Fibroblast of the aortic adventitia (primary cell): ENCODE data around the gene MTA1. TPM values are rescaled to one million over a fixed set of nuclear protein-coding genes. Genes with fewer than 3 reads are reported as not detected.

ENCODE experiments used
- DNase-seq: peaks from one replicate; pipeline ENCODE4 v3.0.0-alpha.2; 2010; ENCODE audit warnings: low read depth
- H3K4me3 ChIP-seq: 2 replicates; pipeline ENCODE4 v1.5.1; 2011; ENCODE audit warnings: low read depth, mild to moderate bottlenecking, control low read depth, low read length, moderate library complexity
- total RNA-seq: library from RNA; depleted of rRNA; stranded (reverse); fragments of >200 nt; gene quantifications from 2 replicates; pipeline ENCODE4 v1.2.3, GENCODE V29; 2012; ENCODE audit warnings: low replicate concordance
- TF ChIP-seq, protein P1 (sequence below): IDR thresholded peaks from 2 replicates; pipeline ENCODE4 v1.5.1; 2011; ENCODE audit warnings: mild to moderate bottlenecking, low read length, control low read depth, inconsistent platforms; ENCODE audit not compliant: insufficient read depth

Gene MTA1
- total RNA-seq, 1 donor, result 44.4 TPM

DNA sequence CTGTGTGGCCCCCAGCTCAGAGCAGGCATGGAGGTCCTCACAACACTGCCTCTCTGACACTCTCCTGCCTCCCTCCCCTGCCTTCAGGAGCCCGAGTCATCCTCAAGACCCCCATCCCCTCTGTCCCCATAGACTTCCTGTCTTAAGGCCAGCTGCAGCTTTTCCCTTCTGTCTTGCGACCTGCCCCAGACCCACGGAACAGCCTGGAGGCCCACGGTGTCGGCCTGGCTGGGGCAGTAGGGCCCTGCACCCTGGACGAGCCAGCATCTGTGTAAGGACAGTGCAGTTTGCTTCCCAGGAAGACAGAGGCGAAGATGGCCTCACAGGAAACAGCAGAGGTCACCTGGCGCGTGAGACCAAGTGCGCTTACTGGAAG, 81.1 kb downstream of the MTA1 start:
- no peak for DNase-seq
- TF ChIP-seq, protein P1, sequence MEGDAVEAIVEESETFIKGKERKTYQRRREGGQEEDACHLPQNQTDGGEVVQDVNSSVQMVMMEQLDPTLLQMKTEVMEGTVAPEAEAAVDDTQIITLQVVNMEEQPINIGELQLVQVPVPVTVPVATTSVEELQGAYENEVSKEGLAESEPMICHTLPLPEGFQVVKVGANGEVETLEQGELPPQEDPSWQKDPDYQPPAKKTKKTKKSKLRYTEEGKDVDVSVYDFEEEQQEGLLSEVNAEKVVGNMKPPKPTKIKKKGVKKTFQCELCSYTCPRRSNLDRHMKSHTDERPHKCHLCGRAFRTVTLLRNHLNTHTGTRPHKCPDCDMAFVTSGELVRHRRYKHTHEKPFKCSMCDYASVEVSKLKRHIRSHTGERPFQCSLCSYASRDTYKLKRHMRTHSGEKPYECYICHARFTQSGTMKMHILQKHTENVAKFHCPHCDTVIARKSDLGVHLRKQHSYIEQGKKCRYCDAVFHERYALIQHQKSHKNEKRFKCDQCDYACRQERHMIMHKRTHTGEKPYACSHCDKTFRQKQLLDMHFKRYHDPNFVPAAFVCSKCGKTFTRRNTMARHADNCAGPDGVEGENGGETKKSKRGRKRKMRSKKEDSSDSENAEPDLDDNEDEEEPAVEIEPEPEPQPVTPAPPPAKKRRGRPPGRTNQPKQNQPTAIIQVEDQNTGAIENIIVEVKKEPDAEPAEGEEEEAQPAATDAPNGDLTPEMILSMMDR, result no peak
- H3K4me3 ChIP-seq, result no peak overlapping the region

DNA sequence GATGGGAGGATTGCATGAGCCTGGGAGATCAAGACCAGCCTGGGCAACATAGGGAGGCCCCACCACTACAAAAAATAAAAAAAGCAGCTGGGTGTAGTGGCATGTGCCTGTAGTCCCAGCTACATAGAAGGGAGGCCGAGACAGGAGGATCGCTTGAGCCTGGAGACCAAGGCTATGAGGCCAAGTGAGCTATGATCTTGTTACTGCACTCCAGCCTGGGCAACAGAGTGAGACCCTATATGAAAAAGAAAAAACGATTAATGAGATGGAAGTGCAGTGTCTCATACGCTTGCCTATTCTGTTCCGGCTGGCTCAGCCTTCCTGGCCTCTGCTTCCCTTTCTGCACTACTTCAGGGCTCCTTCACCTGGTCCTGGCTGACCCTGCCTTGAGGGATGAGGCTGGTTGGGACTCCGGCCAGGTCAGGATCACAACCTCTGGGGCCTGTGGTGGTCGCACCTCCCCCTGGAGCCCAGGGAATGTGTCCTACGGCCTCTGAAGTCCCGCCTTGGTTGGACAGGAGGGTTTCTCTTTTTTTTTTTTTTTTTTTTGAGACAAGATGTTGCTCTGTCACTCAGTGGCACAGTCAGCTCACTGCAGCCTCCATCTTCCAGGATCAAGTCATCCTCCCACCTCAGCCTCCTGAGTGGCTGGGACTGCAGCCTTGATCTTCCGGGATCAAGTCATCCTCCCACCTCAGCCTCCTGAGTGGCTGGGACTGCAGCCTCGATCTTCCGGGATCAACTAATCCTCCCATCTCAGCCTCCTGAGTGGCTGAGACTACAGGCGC, 82.1 kb downstream of the MTA1 start:
- TF ChIP-seq, protein P1, result no peak
- no peak for DNase-seq

DNA sequence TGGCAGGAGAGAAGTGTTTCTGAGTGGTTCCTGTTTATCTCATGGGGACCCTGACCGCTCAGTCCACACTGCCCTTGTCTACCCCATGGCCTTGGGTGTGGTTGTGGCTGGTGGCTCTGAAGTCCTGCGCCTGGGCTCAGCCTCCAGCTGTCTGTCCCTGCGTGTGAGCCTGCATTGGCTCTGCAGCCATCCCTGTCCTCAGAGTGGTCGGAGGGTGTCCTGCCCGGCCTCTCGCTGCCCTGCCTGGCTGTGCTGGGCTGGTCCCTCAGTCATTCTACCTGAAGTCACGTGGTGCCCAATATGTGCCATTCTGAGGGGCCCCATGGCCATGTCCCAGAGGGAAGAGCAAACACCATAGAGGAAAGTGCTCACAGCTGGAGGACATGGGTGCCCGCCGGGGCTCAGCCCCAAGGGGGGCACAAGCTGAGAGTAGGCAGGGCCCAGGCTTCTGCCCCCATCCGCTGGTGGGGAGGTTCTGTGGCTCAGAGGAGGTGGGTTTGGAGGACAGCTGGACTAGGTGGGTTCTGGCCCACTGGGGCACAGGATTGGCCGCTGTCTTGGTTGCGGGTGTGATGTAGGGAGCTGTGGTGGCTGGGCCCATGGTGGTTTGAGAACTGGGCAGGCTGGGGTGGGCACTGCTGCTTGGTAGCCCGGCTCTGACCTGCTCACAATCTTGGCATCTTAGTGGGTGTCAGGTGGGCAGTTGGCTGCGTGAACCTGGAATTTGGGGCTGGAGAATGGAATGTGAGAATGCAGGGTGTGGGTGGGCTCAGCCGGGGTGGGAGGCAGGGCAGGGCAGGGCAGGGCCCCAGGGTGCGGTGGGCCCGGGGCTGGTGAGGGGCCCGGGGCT, 83.0 kb downstream of the MTA1 start:
- TF ChIP-seq, protein P1, result no peak
- H3K4me3 ChIP-seq, result no peak overlapping the region
- DNase-seq, result no peak

More for the DNA sequence above, 82.1 kb downstream of the MTA1 start:
- H3K4me3 ChIP-seq, result no peak overlapping the region

DNA sequence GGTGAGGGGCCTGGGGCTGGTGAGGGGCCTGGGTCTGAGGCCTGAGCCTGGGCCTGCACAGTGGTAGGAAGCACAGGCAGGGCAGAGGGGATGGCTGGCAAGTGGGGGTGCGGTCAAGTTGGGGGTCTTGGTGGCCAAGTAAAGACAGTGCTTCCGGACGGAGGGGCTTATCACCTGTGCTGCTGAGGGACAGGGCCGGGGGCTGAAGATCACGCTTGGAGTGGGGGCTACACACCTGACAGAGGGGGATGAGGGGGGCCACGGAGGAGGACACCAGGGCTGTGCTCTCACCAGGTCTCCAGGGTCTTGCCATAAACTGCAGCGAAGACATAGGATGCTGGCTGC, 83.6 kb downstream of the MTA1 start:
- H3K4me3 ChIP-seq, result no peak overlapping the region
- TF ChIP-seq, protein P1, result no peak
- no peak for DNase-seq

DNA sequence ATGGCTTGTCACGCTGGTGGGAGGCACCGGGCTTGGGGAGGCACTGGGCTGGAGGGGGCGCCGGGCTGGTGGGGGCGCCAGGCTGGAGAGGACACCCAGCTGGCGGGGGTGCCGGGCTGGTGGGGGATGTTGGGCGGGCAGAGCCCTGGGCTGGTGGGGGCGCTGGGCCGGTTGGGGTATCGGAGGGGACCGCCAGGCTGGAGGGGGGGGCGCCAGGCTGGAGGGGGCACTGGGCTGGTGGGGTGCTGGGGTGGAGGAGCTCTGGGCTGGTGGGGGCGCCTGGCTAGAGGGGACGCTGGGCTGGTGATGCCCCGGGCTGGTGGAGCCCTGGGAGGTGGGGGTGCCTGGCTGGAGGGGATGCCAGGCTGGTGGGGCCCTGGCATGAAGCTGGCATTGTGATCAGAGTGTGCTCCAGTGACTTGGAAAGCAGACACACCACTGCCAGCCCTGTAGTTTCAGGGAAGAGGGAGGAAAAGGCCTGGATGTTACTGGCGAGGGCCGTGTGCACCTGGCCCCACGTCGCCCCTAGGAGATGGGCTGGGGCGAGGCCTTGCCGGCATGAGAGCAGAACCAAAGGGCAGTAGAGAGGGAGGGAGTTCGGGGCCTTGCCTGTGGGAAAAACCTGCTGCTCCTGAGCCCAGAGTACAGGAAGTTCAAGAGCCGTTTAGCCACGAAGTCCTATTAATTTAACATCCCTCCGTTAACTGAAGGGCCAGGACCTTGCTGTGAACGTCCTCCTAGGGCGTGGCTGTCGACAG, 84.5 kb downstream of the MTA1 start:
- H3K4me3 ChIP-seq, result no peak overlapping the region
- no peak for DNase-seq
- TF ChIP-seq, protein P1, result no peak

DNA sequence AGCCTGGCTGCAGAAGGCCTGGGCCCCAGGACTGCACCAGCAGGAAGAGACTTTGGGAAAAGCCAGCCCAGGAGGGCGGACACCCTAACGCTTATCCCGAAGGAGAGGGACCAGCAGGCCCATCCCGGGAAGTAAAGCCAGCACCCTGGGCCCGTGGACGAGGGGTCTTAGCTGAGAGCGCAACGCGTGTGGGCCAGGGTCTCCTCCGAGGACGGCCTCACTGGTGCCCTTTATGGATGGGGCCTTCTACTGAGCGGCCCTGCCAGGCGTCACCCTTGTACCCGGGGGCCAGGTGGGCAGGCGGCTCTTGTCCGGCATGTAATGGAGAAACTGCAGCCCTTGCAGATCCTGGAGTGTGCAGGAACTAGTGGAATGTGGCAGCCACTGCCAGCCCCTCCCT, 85.5 kb downstream of the MTA1 start:
- TF ChIP-seq, protein P1, result no peak
- no peak overlapping the region for H3K4me3 ChIP-seq

More for the DNA sequence above, 85.5 kb downstream of the MTA1 start:
- no peak for DNase-seq
